GM18858 (cell line): Measurements from ENCODE around the gene NPSR1.

Experiments used
- ATAC-seq: cut with Tn5 transposase; IDR thresholded peaks from one replicate; pipeline ENCODE4 v1.9.1; 2021; ENCODE audit not compliant: unreplicated experiment

NPSR1 gene

DNA sequence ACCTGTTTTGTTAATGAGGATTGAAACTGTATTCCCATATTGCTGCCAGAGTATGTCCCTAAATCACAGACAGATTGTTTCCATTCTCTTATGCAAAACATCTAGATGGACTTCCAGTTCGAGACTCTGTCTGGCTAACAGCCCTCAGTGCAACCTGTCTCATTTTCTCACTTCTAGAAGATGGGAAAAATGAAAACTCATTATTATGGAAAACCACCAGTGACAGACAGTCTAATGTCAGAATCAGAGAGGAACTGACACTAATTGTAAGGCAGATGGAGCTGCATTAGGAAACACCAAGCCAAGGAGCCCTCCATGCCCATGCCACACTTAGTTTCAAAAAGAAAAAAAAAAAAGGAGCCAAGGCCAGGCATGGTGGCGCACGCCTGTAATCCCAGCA is 61.6 kb downstream of the NPSR1 start:
- ATAC-seq = no peak

DNA sequence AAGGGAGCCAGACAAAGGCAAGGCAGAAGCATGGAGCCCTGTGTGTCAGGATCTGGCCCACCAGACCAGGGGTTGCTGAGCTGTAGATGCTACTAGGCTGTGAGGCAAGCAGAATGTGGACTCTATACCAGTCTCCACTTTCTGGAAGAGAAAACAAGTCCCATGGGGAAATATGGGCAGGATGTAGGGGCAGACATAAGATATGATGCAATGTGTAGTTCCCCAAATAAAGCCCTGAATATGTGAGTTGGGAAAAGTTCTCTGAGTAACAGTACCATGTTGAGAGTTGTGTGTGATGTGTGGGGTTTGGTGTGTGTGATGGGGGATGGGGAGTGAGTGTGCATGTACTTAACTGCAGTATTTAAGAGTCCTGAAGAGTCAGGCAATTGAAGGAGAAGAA is 62.3 kb downstream of the NPSR1 start:
- no peak for ATAC-seq

- no peak for ATAC-seq
Measured at GRCh38 chr7:34723338-34723737, 65.3 kb downstream of the NPSR1 start.

DNA sequence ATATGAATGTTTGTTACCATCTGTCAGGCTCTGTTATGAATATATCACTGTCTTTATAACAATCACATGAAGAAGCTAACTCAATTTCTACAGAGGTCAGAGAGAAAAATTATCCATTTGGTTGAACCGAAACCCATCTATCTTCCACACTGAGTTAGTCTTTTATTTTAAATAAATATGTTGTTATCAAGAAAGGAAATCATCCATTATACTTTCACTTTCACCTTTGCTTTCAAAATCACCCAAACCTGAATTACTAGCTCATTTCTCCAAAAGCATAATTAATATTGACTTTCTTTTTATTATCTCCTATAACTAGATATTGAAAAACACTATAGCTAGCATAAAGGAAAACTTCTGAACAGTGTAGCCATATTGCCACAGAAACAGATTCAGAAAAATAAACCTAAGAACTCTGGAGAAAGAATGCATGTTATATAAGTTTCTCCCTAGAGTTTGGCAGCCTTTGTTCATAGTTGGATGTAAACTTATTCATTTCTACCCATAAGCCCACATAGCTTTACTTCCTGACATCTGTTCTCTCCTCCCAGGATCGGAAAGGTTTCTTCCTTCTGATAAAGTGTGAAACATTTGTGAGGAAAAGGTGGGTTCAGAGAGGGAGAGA is 66.0 kb downstream of the NPSR1 start:
- no peak for ATAC-seq

GRCh38 chr7:34726221-34726620 is 68.2 kb downstream of the NPSR1 start:
- ATAC-seq = no peak

DNA sequence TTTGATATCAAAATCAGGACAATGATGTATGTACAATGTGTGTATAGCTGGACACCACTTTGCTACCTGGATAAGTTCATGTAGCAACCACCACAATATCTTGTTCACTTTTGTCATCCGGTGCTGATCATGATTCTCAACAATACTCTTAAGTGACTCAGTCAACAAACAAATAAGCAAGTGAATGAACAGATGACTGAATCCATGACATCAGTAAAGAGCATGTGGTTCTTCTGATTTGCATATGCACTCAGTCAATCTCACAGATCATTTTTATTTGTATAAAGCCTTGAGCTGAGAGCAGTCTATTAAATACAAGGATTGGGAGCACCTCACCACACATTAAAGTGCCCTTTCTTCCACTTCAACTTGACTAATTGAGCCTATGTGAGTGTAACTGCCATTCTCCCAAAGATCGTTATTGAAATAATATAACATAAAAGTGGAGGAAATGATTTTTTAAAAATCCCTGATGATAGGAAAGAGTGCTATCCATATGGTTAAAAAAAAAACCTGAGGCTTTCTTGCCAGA is 69.5 kb downstream of the NPSR1 start:
- no peak for ATAC-seq

DNA sequence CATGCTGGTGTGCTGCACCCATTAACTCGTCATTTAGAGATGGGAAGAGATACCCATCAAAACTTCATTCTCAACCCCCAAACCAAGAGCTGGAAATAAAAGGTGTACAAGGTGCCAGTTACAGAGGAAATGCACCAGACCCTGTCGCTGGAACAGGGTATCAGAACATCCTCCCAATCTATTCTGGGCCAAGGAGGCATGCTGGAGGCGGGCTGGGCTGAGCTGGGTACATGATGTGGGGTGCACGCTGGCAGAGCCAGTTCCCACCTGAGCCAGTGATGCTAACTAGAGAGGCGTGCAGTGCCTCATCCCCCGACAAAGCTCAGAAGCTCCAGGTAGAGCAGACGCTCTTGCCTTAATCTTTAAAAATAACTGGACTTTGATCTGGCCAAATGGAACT is 70.1 kb downstream of the NPSR1 start:
- ATAC-seq = no peak

DNA sequence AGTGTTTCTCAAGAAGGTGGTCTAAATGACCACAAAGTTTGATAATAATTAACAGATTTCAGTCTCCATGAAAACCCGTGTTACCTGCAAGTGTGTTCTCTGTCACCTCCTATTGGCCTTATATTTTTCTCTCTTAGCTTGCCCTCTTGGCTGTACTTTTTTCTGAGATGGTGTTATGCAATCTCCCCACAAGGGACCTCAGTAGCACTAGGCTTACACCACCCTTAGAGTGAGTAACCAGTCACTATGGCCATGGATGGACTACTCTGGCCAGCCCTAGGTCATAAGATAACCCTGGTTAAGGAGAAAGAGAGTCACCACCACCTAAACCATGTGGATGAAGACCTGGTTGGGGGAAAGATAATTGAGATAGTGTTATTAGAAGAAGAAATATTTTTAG is 76.8 kb downstream of the NPSR1 start:
- no peak for ATAC-seq

GRCh38 chr7:34735526-34735925 is 77.5 kb downstream of the NPSR1 start:
- ATAC-seq = no peak

GRCh38 chr7:34739651-34740300 is 81.8 kb downstream of the NPSR1 start:
- no peak for ATAC-seq

DNA sequence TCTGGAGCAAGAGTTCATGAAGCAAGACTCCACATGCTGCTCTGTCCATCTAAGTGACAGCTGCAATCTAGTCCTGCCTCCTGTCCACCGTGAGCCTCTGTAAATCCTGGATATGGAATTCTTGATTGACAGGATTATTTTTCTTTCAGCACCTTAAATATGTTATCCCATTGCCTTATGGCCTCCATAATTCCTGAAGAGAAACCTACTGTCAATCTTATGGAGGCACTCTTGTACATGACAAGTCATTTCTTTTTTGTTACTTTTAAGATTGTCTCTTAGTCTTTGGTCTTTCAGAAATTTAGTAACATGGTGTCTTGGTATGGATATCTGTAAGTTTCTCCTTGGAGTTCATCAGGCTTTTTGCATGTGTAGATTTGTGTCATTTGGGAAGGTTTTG is 82.8 kb downstream of the NPSR1 start:
- ATAC-seq = no peak

GRCh38 chr7:34747176-34747781 is 89.3 kb downstream of the NPSR1 start:
- ATAC-seq = no peak

DNA sequence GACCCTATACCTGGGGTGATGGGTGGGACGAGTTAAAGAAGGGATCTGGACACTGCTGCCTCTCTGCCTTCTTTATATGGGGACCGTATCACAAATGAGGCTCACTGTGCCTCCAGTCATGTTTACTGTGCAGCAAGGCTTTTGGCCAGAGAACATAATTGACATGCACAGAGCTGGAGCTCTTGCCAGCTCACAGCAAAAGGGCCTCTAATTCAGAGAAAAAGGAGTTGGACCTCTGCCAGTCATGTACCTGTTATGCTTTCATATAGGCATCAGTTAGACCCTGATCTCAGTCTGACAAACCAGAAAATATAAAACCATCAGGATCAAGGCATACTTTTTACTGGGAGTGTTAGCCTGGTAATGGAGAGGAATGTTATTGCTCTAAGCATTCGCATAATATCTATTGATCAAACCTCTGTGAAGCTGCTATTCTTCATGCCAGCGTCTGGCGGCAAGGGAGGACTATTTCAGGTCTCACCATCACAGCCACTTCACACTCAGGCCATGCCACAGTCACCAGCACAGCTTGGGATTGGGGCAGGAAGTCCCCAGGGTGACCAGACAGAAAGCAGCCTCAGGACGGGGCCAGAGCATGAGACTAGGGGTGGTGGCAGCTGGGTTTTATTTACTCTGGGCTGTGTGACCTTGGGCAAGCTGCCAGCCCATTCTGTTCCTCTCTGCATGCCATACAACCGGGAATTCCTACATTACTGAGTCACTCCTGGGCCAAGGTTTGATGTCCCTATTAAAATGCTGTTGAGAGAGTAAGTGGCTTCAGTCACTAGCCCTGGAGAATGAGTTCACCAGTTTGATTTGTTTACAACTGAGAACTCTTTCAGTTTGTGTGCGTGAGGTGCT is 90.1 kb downstream of the NPSR1 start:
- no peak for ATAC-seq

DNA sequence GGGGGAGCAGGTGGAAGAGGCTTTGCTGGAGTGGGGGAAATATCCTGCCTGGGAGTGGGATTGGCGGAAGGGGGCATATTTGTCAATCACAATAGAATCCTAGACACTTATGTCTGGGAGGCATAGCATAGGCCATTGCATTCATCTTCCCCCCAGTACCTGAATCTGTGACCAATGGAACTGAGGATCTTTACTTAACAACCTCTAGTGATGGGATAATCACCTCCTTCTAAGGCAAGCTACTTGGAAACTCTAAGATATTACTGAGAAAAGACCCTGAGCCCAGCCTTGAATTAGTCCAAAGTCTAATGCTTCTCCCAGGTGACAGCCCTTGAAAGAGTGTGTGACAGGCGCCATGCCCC is 90.7 kb downstream of the NPSR1 start:
- no peak for ATAC-seq

GRCh38 chr7:34749446-34749845 is 91.4 kb downstream of the NPSR1 start:
- no peak for ATAC-seq

DNA sequence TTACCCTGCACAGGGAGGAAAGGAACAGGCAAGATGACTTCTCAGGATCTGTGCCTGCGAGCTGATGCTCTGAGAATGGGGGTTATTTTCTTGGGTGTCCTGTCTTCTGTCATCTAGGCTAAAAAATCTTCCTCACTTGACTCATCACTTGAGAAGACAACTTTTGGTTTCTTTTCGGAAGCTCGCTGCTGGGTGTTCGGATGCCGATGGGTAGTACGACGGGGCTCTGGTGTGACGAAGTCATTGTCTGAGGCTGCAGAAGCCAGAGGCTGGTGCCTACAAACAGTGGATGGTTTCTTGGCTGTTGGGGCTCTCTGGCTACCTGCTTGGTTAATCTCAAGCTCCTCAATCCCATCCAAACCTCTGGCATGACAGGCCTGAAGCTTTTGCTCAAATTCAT is 92.2 kb downstream of the NPSR1 start:
- no peak for ATAC-seq

GRCh38 chr7:34750636-34751035 is 92.6 kb downstream of the NPSR1 start:
- no peak for ATAC-seq

DNA sequence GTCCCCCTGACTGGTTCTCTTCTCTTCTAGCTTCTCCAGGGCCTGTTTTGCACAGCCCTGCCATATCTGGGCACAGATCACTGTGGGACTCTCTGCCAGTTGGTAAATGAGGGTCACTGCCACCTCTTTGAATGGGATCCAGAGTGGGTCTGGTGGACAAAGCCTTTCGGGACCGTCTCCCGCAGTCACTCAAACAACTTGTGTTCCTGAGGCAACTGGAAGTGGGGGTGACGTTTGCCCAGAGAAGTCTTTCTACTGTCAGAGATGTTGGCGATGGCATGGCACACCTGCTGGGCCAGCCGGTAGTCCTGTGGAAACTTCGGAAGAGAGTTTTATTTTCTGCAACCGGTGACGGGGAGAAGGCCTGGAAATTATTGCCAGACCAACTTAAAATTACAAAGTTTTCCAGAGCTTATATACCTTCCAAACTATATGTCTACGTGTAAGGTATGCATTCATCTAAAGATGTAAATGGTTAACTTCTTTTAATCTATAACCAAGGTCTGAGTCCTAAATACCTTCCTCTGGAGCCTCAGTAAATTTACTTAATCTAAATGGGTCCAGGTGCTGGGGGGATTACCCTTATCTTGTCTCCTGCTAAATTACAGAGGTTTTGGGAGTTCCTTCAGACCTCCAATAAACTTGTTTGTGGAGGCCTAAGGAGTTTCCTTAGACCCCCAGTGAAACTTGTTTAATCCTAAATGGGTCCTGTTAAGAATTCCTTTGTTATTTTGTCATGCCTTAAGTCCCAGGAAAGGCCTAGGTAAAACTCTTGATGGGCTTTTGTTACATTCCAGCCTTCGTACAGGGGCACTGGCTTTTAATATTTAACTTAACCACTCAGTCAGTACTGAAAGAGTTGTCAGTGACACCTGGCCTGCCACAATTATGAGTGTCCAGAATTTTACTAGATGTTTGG is 94.0 kb downstream of the NPSR1 start:
- no peak for ATAC-seq

GRCh38 chr7:34752929-34753328 is 94.9 kb downstream of the NPSR1 start:
- ATAC-seq = no peak

GRCh38 chr7:34755008-34755407 is 97.0 kb downstream of the NPSR1 start:
- peak; percentile 30 for ATAC-seq
